Measurements from ENCODE around the gene RNH1. TPM values are rescaled to one million over a fixed set of nuclear protein-coding genes. Genes with fewer than 3 reads are reported as not detected.

RNH1 gene
- total RNA-seq, 6 experiments from 2014 or later = 223 to 272 (median 250) TPM

GRCh38 chr11:533586-534395 lies 26.7 kb upstream of the RNH1 start:
- peak overlapping the region; percentile 79 for H3K4me3 Mint-ChIP-seq
- H3K9me3 Mint-ChIP-seq = no peaks in the 10 kb centered on the region
- DNase-seq = no peak
- no peak overlapping the region for H3K27ac Mint-ChIP-seq
- H3K4me1 Mint-ChIP-seq (ENCODE audit: low read depth) = no peaks in the 10 kb centered on the region
- H3K36me3 Mint-ChIP-seq (ENCODE audit: low read depth) = no peaks in the 10 kb centered on the region
- TF ChIP-seq CTCF (IDR thresholded peaks at IDR 0.05) = no peak
- H3K27me3 Mint-ChIP-seq (ENCODE audit: insufficient read depth) = peaks cover 2% of the 10 kb centered on the region

GRCh38 chr11:532986-533585 lies 26.0 kb upstream of the RNH1 start:
- DNase-seq = no peak
- peaks cover 2% of the 10 kb centered on the region for H3K27me3 Mint-ChIP-seq (ENCODE audit: insufficient read depth)
- no peak for TF ChIP-seq CTCF (IDR thresholded peaks at IDR 0.05)
- H3K4me3 Mint-ChIP-seq = no peak overlapping the region
- no peaks in the 10 kb centered on the region for H3K36me3 Mint-ChIP-seq (ENCODE audit: low read depth)
- no peak overlapping the region for H3K27ac Mint-ChIP-seq
- H3K4me1 Mint-ChIP-seq (ENCODE audit: low read depth) = no peaks in the 10 kb centered on the region
- H3K9me3 Mint-ChIP-seq = no peaks in the 10 kb centered on the region

- no peak overlapping the region for H3K4me3 Mint-ChIP-seq
- DNase-seq = no peak
- no peak for TF ChIP-seq CTCF (IDR thresholded peaks at IDR 0.05)
- H3K36me3 Mint-ChIP-seq (ENCODE audit: low read depth) = no peaks in the 10 kb centered on the region
- H3K4me1 Mint-ChIP-seq (ENCODE audit: low read depth) = no peaks in the 10 kb centered on the region
- no peak overlapping the region for H3K27ac Mint-ChIP-seq
- peaks cover 2% of the 10 kb centered on the region for H3K27me3 Mint-ChIP-seq (ENCODE audit: insufficient read depth)
- H3K9me3 Mint-ChIP-seq = no peaks in the 10 kb centered on the region
Measured at GRCh38 chr11:532527-532985, 25.5 kb upstream of the RNH1 start.

- Mint-ChIP-seq H3K4me3 (no peak overlapping the region), H3K9me3 (no peaks in the 10 kb centered on the region), H3K27me3 (ENCODE audit: insufficient read depth) (peaks cover 2% of the 10 kb centered on the region), H3K36me3 (ENCODE audit: low read depth) (no peaks in the 10 kb centered on the region), H3K27ac (no peak overlapping the region), H3K4me1 (ENCODE audit: low read depth) (no peaks in the 10 kb centered on the region)
- TF ChIP-seq CTCF (IDR thresholded peaks at IDR 0.05) = no peak
- no peak for DNase-seq
Measured at GRCh38 chr11:531919-532526, 25.0 kb upstream of the RNH1 start.

GRCh38 chr11:530960-531831 lies 24.2 kb upstream of the RNH1 start:
- Mint-ChIP-seq H3K4me3 (no peak overlapping the region), H3K36me3 (ENCODE audit: low read depth) (no peaks in the 10 kb centered on the region), H3K27me3 (ENCODE audit: insufficient read depth) (peaks cover 2% of the 10 kb centered on the region), H3K4me1 (ENCODE audit: low read depth) (no peaks in the 10 kb centered on the region; the same call in 1 of the 2 replicates), H3K9me3 (no peaks in the 10 kb centered on the region), H3K27ac (no peak overlapping the region)
- no peak for DNase-seq
- no peak for TF ChIP-seq CTCF (IDR thresholded peaks at IDR 0.05)

Measured in HFFc6 (cell line).